ENCODE results near the gene FAM209B. TPM values are rescaled to one million over a fixed set of nuclear protein-coding genes. Genes with fewer than 3 reads are reported as not detected.

FAM209B gene
- total RNA-seq, 4 donors from 2014 or later: not detected

- no peaks in the 10 kb centered on the region for H3K4me1 ChIP-seq
- H3K27me3 ChIP-seq: no peaks in the 10 kb centered on the region
- H3K9me3 ChIP-seq: no peaks in the 10 kb centered on the region
- 86 to 90% methylated on average over 5 of the region's 5 CpGs for WGBS, 2 donors
- no peak overlapping the region for H3K27ac ChIP-seq
- no peak for DNase-seq (ENCODE audit: low spot score in 2 of 2)
- TF ChIP-seq CTCF (IDR thresholded peaks at IDR 0.05): no peak
- no peak for TF ChIP-seq EP300 (IDR thresholded peaks at IDR 0.05)
- no peak for TF ChIP-seq POLR2A (IDR thresholded peaks at IDR 0.05)
- no peak overlapping the region for H3K4me3 ChIP-seq
- no peaks in the 10 kb centered on the region for H3K36me3 ChIP-seq
These were observed 40.9 kb downstream of the FAM209B start for GRCh38 chr20:56573986-56574385.

- H3K4me1 ChIP-seq: no peaks in the 10 kb centered on the region
These were observed 41.6 kb downstream of the FAM209B start for GRCh38 chr20:56574531-56575142.

GRCh38 chr20:56575157-56575556, 42.1 kb downstream of the FAM209B start:
- Histone ChIP-seq H3K4me1 (no peaks in the 10 kb centered on the region), H3K27ac (no peak overlapping the region), H3K4me3 (no peak overlapping the region), H3K36me3 (no peaks in the 10 kb centered on the region), H3K9me3 (no peaks in the 10 kb centered on the region), H3K27me3 (no peaks in the 10 kb centered on the region)
- DNase-seq (ENCODE audit: low spot score in 2 of 2): no peak
- TF ChIP-seq EP300 (IDR thresholded peaks at IDR 0.05): no peak
- TF ChIP-seq POLR2A (IDR thresholded peaks at IDR 0.05): no peak
- TF ChIP-seq CTCF (IDR thresholded peaks at IDR 0.05): no peak
- 75 to 77% methylated on average over 9 of the region's 9 CpGs for WGBS, 2 donors

More at GRCh38 chr20:56574531-56575142, 41.6 kb downstream of the FAM209B start:
- H3K9me3 ChIP-seq: no peaks in the 10 kb centered on the region
- 77 to 78% methylated on average over 8 to 10 of the region's 10 CpGs for WGBS, 2 donors
- H3K27me3 ChIP-seq: no peaks in the 10 kb centered on the region
- H3K4me3 ChIP-seq: no peak overlapping the region
- no peak for TF ChIP-seq EP300 (IDR thresholded peaks at IDR 0.05)
- no peak for TF ChIP-seq POLR2A (IDR thresholded peaks at IDR 0.05)
- TF ChIP-seq CTCF (IDR thresholded peaks at IDR 0.05): no peak
- no peak overlapping the region for H3K27ac ChIP-seq
- H3K36me3 ChIP-seq: no peaks in the 10 kb centered on the region
- no peak for DNase-seq (ENCODE audit: low spot score in 2 of 2)

- no peak for DNase-seq (ENCODE audit: low spot score in 2 of 2)
- Histone ChIP-seq H3K27ac (no peak overlapping the region), H3K36me3 (no peaks in the 10 kb centered on the region), H3K4me1 (no peaks in the 10 kb centered on the region), H3K27me3 (no peaks in the 10 kb centered on the region), H3K4me3 (no peak overlapping the region), H3K9me3 (no peaks in the 10 kb centered on the region)
- 68 to 79% methylated on average over 4 of the region's 4 CpGs for WGBS, 2 donors
- TF ChIP-seq CTCF (IDR thresholded peaks at IDR 0.05) (no peak), EP300 (IDR thresholded peaks at IDR 0.05) (no peak), POLR2A (IDR thresholded peaks at IDR 0.05) (no peak)
These were observed 42.9 kb downstream of the FAM209B start for GRCh38 chr20:56575961-56576360.

GRCh38 chr20:56579301-56579710, 46.3 kb downstream of the FAM209B start:
- 61 to 71% methylated on average over 6 of the region's 6 CpGs for WGBS, 2 donors
- Histone ChIP-seq H3K36me3 (no peaks in the 10 kb centered on the region), H3K9me3 (no peaks in the 10 kb centered on the region), H3K4me1 (no peaks in the 10 kb centered on the region), H3K27me3 (no peaks in the 10 kb centered on the region), H3K27ac (no peak overlapping the region), H3K4me3 (no peak overlapping the region)
- TF ChIP-seq CTCF (IDR thresholded peaks at IDR 0.05) (no peak), EP300 (IDR thresholded peaks at IDR 0.05) (no peak), POLR2A (IDR thresholded peaks at IDR 0.05) (no peak)
- DNase-seq (ENCODE audit: low spot score in 2 of 2): no peak

Data from tibial nerve (tissue), 4 donors.